ENCODE data around the gene RALB. TPM values are rescaled to one million over a fixed set of nuclear protein-coding genes. Genes with fewer than 3 reads are reported as not detected.

Gene RALB
- total RNA-seq, 4 donors from 2014 or later: 35.5 to 56.6 (median 53.4) TPM

GRCh38 chr2:120243211-120243610, 9.4 kb upstream of the RALB start:
- Histone ChIP-seq H3K4me3 (no peak overlapping the region), H3K9me3 (no peaks in the 10 kb centered on the region), H3K27ac (no peak overlapping the region), H3K4me1 (peaks cover 0 to 34% (median 5%) of the 10 kb centered on the region in 3 donors), H3K36me3 (no peaks in the 10 kb centered on the region), H3K27me3 (no peaks in the 10 kb centered on the region)
- ATAC-seq: no peak
- TF ChIP-seq POLR2AphosphoS5 (IDR thresholded peaks at IDR 0.05) (no peak), EP300 (IDR thresholded peaks at IDR 0.05) (no peak), CTCF (IDR thresholded peaks at IDR 0.05) (no peak), POLR2A (IDR thresholded peaks at IDR 0.05) (no peak)
- WGBS, 2 donors (ENCODE audit: low coverage in 1 of 2): 71% methylated on average over 3 of the region's 3 CpGs; no CpG with 5 or more reads in 1 of the 2 donors

- Histone ChIP-seq H3K9me3 (no peaks in the 10 kb centered on the region), H3K27ac (no peak overlapping the region), H3K36me3 (no peaks in the 10 kb centered on the region), H3K27me3 (no peaks in the 10 kb centered on the region), H3K4me1 (peaks cover 0 to 26% (median 5%) of the 10 kb centered on the region in 3 donors), H3K4me3 (no peak overlapping the region)
- whole genome bisulfite sequencing, 2 donors (ENCODE audit: low coverage in 1 of 2): 95 to 100% methylated on average over 2 to 8 of the region's 9 CpGs
- no peak for TF ChIP-seq EP300 (IDR thresholded peaks at IDR 0.05)
- TF ChIP-seq POLR2AphosphoS5 (IDR thresholded peaks at IDR 0.05): no peak
- no peak for TF ChIP-seq CTCF (IDR thresholded peaks at IDR 0.05)
- TF ChIP-seq POLR2A (IDR thresholded peaks at IDR 0.05): no peak
- ATAC-seq: no peak
Measured at GRCh38 chr2:120243875-120244553, 8.6 kb upstream of the RALB start.

- no peaks in the 10 kb centered on the region for H3K27me3 ChIP-seq
- TF ChIP-seq POLR2AphosphoS5 (IDR thresholded peaks at IDR 0.05): no peak
- no peak for TF ChIP-seq POLR2A (IDR thresholded peaks at IDR 0.05)
- no peak for TF ChIP-seq EP300 (IDR thresholded peaks at IDR 0.05)
- no peak for TF ChIP-seq CTCF (IDR thresholded peaks at IDR 0.05)
- H3K4me3 ChIP-seq: no peak overlapping the region
- no peaks in the 10 kb centered on the region for H3K9me3 ChIP-seq
- WGBS, 2 donors (ENCODE audit: low coverage in 1 of 2): 86% methylated on average over 9 of the region's 12 CpGs; no CpG with 5 or more reads in 1 of the 2 donors
- ATAC-seq: no peak
- H3K4me1 ChIP-seq: peaks cover 0 to 17% (median 1%) of the 10 kb centered on the region in 3 donors
- H3K27ac ChIP-seq: no peak overlapping the region
- no peaks in the 10 kb centered on the region for H3K36me3 ChIP-seq
Measured at GRCh38 chr2:120244656-120245519, 7.8 kb upstream of the RALB start.

- Histone ChIP-seq H3K27me3 (no peaks in the 10 kb centered on the region), H3K36me3 (no peaks in the 10 kb centered on the region), H3K4me1 (peaks cover 0 to 13% (median 0%) of the 10 kb centered on the region in 3 donors), H3K9me3 (no peaks in the 10 kb centered on the region), H3K27ac (no peak overlapping the region), H3K4me3 (no peak overlapping the region)
- peak; percentile 59 for ATAC-seq
- 56 to 81% methylated on average over 2 to 8 of the region's 15 CpGs for WGBS, 2 donors (ENCODE audit: low coverage in 1 of 2)
- TF ChIP-seq CTCF (IDR thresholded peaks at IDR 0.05) (no peak), POLR2AphosphoS5 (IDR thresholded peaks at IDR 0.05) (peak; percentile 52)
Measured at GRCh38 chr2:120245520-120246332, 6.9 kb upstream of the RALB start.
